Cortex of kidney (tissue), 1 donor: ENCODE data around the gene CDK5R1.
A peak's percentile ranks its signal among the peaks of the same experiment; 100 is the strongest.
"Not testable (repeated sequence)": the region's sequence is repeated elsewhere in the genome, so short reads cannot be mapped to it uniquely, and the experiment has no call there.

ENCODE experiments used
- DNase-seq: peaks from one replicate; lab custom pipeline; 2025; lab: John Stamatoyannopoulos, UW

Gene CDK5R1

DNA sequence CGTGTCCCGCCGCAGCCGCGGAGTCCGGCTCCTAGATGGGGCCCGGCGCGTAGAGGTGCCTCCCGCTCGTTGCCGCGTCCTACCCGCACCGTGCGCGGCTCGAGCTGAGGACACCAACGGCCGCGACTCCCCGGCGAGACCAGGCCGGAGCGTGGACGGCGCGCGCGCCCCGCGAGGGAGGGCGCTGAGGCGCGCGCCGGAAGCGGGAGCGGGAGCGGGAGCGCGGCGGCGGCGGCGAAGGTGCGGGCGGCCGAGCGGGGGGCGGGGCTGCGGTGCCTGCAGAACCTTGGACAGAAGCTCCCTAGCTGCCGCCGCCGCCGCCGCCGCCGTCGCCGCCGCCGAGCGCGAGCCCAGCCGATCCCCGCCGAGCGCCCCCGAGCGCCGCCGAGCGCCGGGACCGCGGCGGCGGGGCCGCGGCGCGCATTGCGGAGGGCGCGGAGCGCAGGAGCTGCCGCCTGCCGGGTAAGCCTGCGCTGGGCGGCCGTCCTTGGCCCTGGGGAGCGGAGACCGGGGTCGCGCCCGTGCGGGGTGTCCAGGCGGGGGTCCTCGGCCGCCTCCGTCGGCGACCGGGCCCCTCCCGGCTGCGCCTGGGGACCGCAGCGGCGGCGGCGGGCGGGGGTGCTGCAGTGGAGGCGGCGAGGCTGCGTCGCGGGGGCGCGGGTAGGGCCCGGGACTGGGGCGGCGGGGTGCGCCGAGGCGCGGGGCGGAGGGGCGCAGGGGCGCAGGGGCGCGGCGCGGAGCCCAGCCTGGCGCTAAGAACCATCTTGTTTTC is at the start of gene CDK5R1:
Gene CDK5R1, plus strand, starts transcription at position 293 of the 772 bp plus-strand sequence. CDS start 628 bp downstream, outside the sequence.
- DNase-seq = no peak

DNA sequence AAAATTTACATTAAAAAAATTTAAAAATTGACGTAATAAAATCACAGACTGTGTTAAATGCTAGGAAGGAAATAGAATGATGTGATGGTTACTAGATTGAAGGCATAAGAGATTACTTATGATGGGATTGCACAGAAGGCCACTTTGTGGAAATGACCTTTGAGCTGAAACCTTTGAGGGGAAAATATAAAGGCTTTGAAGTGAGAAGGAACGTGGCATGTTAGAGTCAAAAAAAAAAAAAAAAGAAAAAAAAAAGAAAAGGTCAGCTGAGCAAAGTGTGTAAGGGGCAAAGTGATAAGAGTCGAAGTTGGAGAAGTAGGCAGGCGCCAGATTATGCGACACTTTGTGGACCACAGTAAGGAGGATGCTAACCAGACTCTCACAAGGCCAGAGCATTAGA is 46.1 kb upstream of the CDK5R1 start:
- DNase-seq = no peak

DNA sequence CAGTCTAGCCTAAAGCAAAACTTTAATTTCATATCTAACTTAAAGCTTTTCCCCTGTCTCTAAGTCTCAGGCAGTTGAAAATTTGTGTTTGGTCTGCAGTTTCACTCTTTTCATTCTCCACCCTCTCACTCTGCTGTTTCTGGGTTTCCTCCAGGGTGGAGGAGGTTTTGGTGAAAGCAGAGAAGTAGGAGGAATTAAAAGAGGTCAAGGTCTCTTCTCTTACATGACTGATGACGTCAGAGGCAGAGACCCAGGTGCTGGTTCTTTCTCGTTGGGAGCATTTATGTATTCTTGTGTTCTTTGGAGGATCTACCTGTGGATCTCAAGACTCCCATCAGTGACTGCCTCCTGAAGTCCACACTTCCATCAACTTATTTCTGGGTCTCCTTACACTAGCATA is 44.9 kb upstream of the CDK5R1 start:
- DNase-seq = no peak

DNA sequence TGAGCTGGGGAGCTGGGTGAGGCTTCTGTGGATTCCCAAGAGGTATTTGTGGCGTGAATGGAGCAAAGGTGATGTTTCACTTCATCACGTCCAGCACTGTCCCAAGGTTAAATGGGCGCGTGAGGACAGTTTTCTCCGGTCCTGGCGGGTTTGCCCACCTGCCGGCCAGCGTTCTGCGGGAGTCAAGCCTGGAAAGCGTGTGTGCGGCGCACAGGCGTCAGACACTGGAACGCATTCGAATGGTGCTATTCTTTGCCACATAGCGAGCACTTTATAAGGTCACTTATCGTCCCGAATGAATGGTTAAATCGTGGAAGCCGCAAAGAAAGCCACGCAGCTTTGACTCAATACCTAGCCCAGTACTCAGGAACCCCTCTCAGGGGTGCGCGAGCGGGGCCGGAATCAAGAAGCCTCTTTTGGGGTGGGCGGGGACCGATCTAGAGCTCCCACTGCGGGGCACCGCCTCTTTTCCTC is 42.9 kb upstream of the CDK5R1 start:
- no peak for DNase-seq

DNA sequence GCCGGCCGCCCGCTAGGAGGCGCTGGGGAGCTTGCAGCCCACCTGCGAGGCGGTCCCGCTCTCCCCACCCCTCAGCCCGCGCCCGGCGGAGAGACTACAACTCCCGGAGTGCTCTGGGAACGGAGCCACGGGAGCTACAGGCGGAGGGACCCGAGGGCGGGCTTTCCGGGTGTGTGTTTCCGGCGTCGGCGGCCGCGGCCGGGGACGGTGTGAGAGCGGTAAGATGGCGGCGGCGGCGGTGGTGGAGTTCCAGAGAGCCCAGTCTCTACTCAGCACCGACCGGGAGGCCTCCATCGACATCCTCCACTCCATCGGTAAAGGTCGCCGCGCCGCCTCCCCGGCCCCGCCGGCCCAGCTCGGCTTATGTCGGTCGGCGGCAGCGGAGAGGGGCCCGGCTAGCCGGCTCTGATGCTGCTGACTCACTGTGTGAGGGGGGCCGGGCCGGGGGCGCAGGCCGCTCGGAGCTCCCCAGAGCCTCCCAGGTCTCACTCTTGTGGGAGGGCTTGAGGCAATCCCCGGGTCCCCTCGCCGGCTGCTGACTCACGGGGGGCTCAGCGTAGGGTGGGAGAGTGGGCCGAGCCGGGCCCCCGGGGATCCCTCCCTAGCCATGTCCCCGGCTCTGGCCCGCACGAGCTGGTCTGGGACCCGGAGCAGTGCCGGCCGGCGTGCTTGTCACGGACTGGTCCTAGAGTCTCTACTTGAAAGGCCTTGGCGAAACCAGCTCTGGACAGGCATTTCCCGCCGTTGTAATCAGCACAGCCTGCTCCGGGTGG is 42.3 kb upstream of the CDK5R1 start, which contains the start of gene PSMD11:
Gene PSMD11, plus strand, starts transcription at position 210 of the 773 bp plus-strand sequence. Its CDS starts 14 bp downstream, at position 224.
- peak; percentile 22 for DNase-seq

DNA sequence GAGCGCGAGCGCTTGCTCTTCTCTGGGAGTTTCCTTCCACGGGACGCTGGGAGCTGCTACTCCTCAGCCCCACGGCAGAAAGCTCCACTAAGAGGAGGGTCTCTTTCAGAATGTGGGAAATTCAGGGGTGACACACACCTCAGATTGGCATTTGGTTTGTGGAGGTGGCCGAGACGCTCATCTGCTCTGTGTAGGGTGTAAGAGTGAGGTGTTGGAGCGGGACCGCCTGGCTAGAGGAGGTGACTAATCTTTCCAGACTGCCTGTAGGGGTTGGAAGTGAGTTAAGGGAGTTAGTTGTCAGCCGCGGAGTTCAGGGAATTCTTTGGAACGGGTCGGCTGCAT is 41.7 kb upstream of the CDK5R1 start:
- no peak for DNase-seq

DNA sequence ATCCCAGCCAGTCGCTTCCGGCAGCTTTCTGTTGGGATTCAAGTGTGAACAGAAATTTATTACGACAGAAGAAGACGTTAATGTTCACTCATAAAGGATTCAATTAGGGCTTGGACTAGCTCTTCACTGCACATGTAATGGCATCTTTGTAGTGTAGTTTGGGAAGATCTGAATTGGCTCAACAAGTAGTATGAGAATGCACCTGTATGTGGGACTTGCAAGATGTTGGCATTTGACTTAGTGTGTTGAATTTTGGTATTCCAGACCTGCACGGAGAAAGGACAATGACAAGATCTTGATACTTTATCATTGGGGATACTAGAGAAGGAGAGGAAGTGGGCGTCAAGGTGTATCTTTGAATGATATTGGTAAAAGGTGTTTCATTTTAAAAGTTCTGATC is 41.3 kb upstream of the CDK5R1 start:
- no peak for DNase-seq

DNA sequence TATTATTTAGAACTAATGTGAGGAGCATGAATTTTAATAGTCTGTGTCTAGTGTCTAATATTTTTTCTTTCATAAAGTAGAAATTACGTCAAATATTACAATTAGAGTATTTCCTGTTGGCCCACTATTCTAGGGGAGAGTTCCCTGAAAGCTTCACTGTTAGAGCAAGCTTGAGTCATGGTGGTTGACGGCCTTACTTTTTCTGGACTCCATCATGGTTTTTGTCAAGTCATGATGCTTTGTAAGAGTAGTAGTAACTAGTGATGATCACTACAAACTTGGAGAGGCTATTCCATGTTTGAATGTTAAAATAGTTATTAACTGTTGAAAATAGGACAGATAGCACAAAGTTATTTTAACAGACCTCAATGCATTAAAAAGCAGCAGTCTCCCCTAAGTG is 40.8 kb upstream of the CDK5R1 start:
- DNase-seq = no peak

DNA sequence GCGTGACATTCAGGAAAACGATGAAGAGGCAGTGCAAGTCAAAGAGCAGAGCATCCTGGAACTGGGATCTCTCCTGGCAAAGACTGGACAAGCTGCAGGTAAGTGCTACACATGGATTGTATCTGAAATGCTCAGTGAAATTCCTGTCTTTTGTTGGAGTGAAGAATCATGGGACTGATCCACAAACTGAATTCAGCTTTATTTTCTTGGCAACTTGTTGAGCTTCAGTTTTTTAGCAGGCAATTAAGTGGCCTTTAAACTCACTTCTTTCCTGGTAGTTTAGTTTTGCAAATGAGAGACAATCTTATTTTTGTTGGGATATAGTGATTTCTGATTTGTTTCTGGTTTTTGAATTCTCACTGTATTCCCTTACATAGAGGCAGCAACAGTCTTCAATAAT is 39.8 kb upstream of the CDK5R1 start:
- DNase-seq = no peak

DNA sequence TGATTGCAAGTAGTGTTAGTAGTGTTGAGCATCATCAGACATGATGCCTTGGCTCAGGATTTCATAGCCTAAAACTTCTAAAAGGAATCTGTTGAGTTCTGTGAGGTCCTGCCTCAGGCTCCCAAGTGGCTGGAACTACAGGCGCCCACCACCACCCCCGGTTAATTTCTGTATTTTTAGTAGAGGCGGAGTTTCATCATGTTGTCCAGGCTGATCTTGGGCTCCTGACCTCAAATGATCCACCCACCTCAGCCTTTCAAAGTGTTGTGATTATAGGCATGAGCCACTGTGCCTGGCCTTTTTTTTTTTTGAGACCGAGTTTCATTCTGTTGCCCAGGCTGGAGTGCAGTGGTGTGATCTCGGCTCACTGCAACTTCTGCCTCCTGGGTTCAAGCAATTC is 36.8 kb upstream of the CDK5R1 start:
- DNase-seq = no peak

DNA sequence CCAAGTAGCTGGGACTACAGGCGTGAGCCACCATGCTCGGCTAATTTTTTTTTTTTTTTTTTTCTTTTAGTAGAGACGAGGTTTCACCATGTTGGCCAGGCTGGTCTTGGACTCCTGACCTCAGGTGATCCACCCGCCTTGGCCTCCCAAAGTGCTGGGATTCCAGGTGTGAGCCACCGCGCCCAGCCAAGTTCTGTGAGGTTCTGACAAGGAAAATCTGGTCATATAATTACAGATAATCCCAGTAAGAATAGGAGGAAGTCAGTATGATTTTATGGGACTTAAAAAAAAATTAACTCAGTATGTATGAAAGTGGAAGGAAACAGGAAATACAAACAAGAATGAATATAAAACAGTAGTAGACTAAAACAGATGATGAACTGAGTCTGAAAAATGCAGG is 36.4 kb upstream of the CDK5R1 start:
- DNase-seq = not testable (repeated sequence)

DNA sequence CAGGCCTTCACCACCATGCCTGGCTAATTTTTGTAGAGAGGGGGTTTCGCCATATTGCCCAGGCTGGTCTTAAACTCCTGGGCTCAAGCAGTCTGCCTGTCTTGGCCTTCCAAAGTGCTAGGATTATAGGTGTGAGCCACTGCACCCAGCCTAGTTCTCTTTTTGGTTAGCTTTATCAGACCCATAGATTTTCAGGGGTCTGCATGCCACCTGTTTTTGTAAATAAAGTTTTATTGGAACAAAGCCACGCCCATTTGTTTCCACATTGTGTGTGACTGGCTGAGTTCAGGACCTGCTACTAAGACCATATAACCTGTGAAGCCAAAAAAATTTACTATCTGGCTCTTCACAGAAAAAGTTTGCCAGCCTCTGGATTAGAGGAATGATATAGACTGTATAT is 34.9 kb upstream of the CDK5R1 start:
- DNase-seq = no peak

DNA sequence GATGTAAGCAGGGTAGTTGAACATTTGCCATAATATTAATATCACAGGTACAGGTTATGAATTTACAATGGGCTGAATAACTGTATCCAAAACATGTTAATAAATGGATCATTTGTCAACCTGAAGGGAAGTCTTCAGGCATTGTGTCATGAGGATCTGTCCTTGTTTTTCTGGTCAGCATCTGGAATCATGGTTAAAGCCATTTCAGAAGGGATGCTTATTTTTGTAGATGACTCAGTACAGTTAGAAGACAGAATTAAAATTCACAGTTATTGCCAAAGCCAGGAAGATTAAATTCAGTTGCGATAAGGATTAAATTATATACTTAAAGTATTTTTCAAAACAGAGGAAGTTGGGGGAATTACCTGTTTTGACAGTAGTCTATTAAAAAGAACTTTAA is 34.5 kb upstream of the CDK5R1 start:
- no peak for DNase-seq

DNA sequence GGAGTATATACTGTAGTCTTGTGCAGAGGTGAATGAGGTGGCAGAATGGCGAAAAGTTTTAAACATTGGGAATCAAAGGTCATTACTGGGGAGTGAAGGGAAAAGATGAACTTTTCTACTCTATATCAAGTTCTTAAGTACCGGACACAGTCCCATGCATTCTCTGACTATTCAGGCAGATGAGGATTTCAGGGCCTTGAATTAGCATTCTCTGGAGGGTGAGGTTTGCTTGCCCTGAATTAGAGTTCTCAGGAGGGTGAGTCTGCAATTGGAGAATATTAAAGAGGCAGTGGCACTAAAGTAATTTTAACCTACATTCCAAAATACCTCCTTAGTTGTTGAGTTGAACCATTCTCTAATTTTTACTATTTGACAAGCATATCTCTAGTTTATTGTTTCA is 33.4 kb upstream of the CDK5R1 start:
- no peak for DNase-seq

DNA sequence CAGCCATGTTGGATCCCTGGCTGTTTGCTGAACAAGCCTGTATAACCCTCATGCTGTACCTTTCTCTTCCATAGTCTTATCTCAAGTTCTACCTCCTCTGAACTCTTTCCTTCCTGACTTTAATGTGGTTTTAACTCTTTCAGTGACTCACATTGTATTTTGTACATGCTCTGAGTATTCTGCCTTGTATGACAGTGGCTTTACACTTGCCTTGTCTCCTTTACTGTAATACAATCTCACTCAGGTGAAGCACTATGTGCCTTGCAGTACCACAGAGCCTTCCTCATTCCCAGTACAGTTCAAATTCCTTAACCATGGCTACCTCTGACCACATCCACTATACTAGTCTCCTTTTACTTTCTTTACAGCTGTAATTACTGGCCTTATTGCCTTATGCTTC is 28.4 kb upstream of the CDK5R1 start:
- DNase-seq = no peak

DNA sequence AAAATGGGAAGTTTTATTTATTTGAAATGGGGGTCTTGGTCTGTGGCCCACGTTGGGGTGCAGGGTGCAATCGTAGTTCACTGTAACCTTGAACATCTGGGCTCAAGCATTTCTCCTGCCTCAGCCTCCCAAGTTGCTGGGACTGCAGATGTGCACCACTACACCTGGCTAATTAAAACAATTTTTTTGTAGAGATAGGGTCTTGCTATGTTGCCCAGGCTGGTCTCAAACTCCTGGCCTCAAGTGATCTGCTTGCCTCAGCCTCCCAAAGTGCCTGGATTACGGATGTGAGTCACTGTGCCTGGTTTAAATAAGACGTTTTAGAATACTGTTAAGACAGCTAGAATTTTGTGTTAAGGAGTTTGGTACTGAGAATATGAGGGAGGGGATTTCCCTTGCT is 26.7 kb upstream of the CDK5R1 start:
- no peak for DNase-seq

DNA sequence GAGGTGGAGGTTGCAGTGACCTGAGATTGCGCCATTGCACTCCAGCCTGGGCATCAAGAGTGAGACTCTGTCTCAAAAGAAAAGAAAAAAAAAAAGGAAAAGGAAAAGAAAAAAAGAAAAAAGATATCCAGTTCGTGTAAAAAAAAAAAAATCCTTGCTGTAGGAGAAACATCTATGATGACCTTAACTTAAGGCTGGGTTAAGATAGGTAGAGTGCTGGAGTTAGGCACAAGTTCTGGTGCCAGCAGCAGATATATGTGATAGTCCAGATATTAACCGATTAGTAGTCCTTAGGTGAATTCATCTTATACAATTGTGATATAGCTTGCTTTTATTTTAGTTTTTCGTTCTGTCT is 25.3 kb upstream of the CDK5R1 start:
- DNase-seq = no peak

DNA sequence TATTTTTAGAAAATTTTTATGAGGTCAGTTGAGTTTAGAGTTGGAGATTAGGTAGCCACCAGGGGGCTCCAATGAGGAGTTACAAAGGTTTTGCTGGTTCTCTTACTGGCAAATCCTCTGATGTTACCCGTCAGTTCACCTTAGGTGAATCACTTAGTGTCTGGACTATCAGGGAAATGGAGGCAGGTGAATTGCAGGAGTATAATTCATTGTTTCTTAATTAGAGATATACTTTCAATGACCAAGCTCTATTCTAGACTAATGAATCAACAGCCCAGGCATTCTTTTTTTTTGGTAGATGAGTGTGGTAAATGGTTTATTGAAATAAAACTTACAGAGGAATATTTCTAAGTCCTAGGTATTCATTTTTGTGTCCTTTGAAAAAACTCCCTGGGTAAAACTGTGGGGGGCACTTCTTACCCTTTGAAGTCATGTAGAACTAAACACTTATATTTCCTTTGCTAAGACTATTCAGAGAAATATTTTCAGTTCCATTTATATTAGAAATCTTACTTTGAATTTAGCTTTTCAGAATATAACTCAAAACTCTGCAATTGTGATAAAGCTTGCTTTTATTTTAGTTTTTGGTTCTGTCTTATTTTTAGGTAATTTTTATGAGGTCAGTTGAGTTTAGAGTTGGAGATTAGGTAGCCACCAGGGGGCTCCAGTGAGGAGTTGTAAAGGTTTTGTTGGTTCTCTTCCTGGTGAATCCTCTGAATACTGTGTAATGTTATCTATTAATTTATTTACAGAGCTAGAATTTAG is 24.8 kb upstream of the CDK5R1 start:
- DNase-seq = no peak

DNA sequence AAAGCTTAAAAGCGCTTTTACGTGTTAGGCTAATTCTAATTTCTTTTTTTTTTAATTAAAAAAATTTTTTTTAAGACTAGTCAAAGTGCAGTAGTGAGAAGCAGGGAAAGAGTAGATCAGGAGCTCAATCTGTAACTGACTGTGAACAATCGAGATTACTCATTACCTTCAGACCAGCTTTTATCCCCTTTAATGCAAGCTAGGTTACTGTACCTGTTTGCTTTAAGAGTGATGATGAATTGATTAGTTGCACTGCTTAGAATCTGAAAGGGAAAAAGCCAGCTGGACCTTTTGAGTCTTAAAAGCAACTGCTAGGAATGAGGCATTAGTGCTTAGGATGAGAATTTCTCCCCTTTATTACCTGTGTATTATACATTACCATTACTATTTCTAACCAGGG is 23.5 kb upstream of the CDK5R1 start:
- DNase-seq = no peak

DNA sequence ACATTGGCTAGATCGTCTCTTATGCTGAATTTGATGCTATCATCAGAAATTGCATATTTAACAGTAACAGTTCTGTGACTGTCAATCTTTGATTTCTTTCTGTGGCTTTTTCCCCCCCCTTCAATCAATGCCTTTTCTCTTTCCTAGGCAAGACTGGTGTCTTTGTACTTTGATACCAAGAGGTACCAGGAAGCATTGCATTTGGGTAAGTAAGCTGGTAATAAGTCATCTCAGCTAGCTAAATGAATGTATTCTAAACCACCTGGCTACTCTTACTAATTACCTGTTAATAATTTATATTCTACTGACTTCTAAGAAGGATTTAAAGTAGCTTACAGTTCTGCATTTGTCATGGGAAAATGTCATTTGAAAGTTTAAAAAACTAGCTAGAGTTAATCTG is 22.4 kb upstream of the CDK5R1 start:
- DNase-seq = no peak

DNA sequence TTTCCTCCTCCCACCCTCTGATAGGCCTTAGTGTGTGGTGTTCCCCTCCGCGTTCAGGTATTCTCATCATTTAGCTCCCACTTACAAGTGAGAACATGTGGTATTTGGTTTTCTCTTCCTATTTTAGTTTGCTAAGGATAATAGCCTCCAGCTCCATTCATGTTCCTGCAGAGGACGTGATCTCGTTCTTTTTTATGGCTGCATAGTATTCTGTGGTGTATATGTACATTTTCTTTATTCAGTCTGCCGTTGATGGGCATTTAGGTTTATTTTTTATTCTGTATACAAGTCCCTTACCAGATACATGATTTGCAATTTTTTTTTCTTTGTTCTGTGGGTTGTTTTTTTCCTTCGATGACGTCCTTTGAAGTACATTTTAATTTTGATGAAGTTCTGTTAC is 18.8 kb upstream of the CDK5R1 start:
- DNase-seq = no peak

DNA sequence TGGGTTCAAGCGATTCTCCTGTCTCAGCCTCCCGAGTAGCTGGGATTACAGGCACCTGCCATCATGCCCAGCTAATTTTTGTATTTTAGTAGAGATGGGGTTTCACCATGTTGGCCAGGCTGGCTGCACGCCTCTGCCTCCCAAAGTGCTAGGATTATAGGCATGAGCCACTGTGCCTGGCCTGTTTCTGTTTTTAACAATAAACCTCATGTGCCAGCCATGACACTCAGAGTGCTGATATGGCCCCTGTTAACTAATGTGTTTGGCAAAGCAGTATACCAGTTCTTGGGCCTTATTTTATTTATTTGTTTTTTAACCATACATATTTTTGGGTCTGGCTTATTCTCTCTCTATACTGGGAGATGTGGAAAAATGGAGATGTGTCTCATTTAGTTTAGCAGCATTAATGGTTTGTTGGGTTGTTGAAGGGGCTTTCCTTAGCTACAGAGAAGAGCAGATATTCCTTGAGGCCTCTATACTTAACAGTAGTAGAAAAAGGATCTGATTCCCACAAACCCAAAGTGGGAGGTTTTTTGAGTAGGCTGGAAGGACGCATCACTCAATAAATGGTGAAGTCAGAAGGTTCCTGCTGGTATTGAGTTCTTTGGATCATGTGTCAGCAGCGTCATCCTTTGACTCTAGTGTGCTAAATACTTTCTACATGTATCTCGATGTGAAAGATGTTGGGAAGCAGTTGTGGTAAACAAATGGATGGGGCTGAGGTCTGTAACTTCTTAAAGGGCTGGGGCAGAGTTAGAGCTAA is 16.2 kb upstream of the CDK5R1 start:
- no peak for DNase-seq
